Globus pallidus (tissue), 1 donor: ENCODE results near the gene MCRIP2.
A peak's percentile ranks its signal among the peaks of the same experiment; 100 is the strongest.

Experiments used
- DNase-seq: peaks from one replicate; pipeline ENCODE4 v3.0.0-alpha.2; 2015; ENCODE audit warnings: low spot score

The MCRIP2 gene

DNA sequence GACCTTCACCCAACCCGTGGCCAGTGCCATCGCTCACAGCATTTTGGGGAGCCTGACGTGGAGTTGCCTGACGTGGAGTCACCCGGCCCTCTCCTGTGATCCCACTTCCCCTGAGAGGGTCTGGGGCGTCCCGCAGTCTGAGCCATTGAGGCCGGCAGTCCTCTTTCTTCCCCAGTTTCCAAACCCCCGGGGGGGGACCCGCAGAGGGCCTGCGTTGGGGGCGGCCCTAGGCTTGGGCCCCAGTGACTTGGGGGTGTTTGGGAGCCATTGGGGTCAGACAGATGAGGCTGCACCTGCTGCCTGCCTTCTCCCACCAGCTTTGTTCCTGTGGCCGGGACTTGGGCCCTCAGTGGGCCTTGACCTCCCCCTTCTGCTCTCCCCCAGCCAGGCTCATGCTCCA, 28.0 kb downstream of the MCRIP2 start:
- DNase-seq, result no peak

DNA sequence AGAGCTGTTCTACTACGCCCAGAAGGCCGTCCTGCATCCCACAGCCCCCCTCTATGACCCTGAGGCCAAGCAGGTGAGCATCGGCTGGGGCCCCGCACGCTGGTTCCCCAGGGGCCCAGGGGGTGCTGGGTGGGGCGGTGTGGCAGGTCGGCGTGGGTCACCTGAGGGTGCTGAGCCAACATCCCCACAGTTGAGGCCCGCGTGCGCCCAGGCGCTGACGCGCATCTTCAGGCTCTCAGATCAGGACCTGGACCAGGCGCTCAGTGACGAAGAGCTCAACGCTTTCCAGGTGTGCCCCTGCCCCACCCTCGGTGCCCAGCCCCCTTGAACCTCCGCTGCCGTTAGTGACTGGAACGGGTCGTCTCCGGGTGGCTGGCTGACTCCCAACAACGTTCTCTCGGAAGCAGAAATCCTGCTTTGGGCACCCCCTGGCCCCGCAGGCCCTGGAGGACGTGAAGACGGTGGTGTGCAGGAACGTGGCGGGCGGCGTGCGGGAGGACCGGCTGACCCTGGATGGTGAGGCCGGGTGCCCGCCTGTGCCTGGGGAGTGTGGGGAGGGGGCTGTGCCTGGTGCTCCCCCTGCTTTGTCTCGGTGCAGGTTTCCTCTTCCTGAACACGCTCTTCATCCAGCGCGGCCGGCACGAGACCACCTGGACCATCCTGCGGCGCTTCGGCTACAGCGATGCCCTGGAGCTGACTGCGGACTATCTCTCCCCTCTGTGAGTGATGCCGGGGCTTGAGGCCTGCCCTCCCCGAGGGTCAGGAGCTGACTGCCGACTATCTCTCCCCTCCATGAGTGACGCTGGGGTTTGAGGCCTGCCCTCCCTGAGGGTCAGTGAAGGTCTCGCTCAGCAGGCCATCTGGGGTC, 29.1 kb downstream of the MCRIP2 start:
- no peak for DNase-seq

DNA sequence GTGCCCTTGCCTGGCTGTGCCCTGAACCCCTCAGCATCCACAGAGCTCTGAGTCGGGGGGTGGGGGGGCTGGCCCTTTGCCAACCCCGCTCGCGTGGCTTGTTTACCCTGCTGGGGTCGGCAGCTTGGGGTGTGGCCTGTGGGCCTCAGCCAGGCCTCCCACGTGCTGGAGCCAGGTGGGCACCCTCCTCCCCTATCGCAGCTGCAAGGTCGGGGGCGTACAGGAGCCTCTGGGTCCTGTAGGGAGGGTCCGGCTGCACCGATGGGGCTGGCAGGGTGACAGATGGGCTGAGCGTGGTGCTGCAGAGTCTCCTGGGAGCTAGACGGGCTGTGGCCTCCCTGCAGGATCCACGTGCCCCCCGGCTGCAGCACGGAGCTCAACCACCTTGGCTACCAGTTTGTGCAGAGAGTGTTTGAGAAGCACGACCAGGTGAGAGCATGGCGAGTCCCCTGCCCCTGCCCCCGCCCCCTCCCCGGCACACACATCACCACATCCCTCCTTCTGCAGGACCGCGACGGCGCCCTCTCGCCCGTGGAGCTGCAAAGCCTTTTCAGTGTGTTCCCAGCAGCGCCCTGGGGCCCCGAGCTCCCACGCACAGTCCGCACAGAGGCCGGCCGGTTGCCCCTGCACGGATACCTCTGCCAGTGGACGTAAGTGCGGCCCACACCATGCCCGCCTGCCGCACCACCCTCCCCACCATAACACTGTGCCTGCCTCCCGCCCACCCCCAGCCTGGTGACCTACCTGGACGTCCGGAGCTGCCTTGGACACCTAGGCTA, 29.9 kb downstream of the MCRIP2 start:
- DNase-seq, result no peak

DNA sequence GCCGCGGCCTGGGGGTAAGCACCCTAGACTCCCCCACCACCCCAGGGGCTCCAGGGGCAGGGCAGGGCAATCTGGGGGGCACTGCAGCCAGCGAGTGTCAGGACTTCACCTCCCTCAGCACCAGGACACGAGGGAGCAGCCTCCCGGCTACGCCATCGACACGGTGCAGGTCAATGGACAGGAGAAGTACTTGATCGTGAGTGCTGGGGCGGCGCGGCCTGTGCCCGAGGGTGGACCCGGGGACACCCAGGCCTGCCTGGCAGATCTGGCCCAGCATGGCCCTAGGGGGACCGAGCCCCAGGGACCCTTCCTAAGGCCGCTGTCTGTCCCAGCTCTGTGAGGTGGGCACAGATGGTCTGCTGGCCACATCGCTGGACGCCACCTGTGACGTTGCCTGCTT, 30.7 kb downstream of the MCRIP2 start:
- DNase-seq, result no peak

DNA sequence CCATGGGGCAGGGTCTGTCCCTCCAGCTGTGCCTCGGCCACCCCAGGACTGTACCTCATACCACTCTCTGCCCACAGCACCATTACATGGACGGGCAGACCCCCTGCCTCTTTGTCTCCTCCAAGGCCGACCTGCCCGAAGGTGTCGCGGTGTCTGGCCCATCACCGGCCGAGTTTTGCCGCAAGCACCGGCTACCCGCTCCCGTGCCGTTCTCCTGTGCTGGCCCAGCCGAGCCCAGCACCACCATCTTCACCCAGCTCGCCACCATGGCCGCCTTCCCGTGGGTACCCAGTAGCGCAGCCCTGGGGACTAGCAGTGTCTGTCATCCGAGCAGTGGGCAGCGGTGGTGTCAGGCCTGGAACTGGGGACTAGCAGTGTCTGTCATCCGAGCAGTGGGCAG, 31.2 kb downstream of the MCRIP2 start:
- DNase-seq, result no peak

DNA sequence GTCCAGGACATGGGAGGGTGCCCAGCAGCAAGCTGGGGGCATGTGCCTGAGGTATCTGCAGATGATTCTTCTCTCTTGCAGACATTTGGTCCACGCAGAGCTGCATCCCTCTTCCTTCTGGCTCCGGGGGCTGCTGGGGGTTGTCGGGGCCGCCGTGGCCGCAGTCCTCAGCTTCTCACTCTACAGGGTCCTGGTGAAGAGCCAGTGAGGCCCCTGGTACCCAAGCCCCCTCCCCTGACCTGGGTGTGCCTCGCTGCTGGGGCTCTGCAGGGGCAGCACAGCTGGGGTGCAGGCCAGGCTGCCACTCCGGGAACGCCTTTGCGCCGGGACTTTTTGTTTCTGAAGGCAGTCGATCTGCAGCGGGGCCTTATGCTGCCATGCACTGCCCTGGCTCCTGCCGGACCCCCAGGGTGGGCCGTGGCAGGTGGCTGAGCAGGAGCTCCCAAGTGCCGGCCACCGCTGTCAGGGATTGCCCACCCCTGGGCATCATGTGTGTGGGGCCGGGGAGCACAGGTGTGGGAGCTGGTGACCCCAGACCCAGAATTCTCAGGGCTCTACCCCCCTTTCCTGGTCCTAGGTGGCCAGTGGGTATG, 31.9 kb downstream of the MCRIP2 start:
- DNase-seq, result no peak

DNA sequence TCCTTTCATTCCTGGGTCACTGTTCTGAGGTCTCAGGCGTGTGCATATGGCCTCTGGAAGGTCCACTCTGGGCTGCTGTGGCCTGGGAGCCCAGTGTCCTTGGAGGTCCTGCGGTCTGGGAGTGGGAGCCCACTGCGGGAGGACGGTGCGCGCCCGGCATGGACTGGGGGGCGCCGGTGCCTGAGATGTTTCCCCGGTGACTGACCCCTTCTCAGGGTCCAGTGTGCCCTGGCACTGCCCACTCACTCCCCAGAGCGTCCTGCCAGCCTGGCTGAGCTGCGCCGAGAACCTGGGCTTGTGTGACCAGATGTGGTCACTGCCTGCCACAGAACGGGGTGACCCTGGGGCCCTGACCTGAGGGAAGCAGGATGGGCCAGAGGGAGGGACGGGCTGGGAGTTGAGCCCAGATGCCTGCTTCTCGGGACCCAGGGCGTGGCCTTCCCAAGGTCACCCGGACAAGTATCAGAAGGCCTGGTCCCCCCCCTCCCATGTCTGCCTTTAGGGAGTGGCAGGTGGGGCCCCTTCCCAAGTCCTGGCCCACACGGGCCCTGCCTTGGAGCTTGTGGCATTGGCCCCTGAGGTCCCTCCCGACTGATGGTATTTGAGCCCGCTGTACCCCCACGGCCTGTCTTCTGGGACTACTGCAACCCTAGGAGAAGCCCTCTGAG, 32.7 kb downstream of the MCRIP2 start:
- no peak for DNase-seq

DNA sequence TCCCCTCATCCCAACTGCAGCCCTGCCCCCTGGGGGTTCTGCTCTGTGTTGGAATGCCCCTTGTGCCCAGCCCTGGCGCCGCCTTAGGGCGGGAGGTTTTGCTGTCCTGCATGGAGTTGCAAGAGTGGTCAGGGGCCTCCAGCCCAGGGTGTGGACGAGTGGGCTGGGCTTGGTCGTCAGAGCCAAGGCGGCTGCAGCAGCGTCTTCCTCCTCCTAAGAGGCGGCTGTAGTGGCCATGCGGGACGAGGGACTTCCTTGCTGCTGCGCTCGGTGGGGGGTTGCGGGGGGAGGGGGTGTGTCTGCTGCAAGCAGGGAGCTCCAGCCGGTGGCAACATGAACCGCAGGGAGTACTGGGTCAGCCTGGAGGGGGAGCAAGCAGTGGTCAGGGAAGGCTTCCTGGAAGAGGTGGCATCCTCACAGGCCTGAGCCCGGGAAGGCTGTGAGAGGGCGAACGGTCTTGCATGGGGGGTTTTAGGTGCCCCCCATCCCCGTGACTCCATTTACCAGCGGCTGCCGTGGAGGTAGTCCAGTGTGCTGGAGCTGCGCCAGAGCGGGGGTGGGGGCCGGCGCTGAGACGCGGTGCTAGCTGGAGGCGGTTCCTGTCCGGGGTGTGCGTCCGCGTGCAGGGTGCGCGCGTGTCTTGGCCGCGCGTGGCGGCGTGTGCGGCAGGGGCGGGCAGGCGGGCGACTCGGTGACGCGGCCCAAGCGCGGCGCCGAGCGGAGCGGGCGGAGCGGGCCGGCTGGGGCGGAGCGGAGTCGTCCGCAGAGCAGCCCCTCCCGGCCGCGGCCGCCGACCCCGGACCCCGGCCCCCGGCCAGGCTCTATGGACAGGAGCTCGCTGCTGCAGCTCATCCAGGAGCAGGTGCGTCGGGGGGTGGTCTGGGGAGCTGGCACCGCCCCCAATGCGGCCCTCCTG, 33.6 kb downstream of the MCRIP2 start, which contains the start of gene RHBDL1:
Gene RHBDL1, plus strand, starts transcription at position 704 of the 916 bp plus-strand sequence. Its CDS starts 120 bp downstream, at position 824.
- DNase-seq, result no peak

DNA sequence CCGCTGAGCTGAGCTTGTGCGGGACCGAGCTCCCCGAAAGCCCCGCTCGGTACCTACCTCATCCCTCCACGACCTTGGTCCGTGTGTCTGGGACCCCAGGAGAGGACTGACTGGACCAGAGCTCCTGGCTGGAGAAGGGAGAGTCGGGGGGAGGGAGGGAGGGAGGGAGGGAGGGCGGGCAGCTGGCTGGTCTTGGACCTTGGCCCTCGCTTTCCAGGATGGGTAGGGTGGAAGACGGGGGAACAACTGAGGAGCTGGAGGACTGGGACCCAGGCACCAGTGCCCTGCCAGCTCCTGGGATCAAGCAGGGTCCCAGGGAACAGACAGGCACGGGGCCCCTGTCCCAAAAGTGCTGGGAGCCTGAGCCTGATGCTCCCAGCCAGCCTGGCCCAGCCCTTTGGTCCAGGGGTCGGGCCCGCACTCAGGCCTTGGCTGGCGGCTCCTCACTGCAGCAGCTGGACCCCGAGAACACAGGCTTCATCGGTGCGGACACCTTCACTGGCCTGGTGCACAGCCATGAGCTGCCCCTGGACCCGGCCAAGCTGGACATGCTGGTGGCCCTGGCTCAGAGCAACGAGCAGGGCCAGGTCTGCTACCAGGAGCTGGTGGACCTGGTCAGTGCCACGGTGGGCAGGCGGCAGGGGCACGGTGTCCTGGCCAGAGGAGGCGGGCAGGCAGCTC, 34.4 kb downstream of the MCRIP2 start:
- DNase-seq, result no peak

DNA sequence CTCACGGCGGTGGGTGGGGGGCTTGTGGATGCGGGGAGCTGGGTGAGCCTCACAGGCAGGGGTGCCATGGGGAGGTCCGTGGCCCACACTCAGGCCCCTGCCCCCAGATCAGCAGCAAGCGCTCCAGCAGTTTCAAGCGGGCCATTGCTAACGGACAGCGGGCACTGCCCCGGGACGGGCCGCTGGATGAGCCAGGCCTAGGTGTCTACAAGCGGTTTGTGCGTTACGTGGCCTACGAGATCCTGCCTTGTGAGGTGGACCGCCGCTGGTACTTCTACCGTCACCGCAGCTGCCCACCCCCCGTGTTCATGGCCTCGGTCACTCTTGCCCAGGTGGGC, 34.9 kb downstream of the MCRIP2 start:
- no peak for DNase-seq

DNA sequence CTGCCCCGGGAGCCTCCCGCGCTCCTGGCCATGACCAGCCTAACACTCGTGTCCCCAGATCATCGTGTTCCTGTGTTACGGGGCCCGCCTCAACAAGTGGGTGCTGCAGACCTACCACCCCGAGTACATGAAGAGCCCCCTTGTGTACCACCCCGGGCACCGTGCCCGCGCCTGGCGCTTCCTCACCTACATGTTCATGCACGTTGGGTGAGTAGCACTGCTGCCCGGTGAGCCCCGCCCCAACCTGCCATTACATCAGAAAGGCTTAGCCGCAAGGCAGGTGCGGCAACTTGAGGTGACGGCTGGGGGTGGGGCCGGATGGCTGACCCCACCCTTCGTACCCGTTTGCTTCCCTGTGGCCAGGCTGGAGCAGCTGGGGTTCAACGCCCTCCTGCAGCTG, 35.3 kb downstream of the MCRIP2 start:
- DNase-seq, result no peak

DNA sequence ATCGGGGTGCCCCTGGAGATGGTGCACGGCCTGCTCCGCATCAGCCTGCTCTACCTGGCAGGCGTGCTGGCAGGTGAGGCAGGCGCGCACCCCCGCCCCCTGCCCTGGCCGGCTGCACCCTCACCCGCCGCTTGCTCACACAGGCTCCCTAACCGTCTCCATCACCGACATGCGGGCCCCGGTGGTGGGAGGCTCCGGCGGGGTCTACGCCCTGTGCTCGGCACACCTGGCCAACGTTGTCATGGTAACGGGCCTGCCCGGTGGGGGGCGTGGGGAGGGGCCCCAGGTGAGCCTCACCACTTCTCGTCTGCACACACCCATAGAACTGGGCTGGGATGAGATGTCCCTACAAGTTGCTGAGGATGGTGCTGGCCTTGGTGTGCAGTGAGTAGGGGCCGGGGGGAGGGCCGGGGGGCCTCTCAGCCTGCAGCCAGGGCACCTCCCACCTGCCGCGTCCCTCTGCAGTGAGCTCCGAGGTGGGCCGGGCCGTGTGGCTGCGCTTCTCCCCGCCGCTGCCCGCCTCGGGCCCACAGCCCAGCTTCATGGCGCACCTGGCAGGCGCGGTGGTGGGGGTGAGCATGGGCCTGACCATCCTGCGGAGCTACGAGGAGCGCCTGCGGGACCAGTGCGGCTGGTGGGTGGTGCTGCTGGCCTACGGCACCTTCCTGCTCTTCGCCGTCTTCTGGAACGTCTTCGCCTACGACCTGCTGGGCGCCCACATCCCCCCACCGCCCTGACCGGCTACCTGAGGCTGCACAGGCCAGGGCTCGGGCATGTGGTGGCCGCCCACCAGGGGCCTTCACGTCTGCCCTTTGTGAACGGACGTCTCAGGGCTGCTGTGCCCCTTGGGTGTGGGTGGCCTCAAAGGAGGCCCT, 35.9 kb downstream of the MCRIP2 start:
- DNase-seq, result no peak

DNA sequence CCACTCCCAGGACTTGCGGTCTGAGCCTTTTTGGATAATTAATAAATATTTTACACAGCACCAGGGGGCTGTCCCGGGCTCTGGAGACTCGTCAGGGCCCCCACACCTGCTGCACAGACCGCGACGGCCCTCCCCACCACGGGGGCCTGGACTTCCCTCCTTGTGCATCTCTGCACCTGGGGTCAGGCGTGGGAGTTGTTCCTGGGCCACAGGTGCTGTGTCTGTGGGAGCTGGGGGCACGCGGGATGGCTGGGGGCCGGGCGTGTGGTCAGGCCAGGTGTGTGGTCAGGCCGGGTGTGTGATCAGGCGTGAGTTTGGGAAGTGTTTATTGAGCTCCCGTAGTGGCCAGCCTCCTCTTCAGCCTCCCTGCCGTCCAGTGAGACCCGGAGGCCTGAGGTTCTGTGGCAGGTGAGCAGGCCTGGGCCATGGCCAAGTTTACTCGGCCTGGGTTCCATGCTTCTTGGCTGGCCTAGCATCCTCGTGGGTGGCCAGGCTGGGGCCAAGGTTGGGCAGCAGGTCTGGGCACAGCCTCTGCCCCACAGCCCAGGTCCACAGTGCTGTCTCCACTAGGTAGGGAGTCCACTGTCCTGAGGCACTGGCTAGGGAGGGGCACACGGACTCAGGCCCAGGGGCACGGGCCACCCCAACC, 36.7 kb downstream of the MCRIP2 start:
- no peak for DNase-seq

DNA sequence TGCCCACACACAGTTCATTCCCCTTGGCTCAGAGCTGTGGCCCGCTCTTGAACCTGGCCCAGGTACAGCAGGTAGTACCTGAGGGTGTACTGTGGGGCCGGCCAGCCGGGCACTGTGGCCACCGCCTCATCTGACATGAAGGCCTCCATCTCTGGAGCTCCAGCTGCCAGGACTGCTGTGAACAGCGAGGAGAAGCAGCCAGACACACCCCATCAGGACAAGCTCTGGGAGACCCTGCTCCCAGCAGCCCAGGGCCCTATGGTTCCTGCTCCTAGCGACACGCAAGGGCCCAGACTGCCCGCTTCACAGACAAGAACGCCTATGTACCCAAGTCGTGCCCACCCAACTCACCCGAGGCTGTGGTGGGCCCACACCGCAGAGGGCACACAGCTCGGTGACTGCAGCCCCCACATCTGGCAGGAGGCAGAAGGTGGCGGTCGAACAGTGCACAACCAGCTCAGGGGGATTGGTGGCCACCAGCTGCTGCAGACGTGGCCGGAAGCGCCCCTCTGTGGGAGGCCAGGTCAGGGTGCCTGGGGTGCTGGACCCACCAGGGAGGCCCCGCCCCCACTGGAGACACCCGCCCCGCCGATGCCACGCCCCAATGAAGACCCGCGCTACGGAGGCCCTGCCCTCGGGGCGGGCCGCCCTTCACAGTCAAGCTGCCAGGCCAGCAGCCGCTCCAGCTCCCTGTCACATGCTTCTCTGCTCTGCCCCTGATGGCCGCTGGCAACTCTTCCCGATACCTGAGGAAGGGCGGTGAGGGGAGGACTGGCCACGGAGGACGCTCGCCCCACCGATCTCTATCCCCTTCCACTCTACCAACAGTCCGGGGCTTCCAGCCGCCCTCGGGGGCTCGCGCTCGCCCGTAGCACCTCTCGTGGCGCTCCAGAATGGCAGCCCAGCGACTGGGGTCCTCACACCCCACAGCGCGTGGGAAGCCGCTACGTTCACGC, 37.5 kb downstream of the MCRIP2 start:
- peak; percentile 69 for DNase-seq

DNA sequence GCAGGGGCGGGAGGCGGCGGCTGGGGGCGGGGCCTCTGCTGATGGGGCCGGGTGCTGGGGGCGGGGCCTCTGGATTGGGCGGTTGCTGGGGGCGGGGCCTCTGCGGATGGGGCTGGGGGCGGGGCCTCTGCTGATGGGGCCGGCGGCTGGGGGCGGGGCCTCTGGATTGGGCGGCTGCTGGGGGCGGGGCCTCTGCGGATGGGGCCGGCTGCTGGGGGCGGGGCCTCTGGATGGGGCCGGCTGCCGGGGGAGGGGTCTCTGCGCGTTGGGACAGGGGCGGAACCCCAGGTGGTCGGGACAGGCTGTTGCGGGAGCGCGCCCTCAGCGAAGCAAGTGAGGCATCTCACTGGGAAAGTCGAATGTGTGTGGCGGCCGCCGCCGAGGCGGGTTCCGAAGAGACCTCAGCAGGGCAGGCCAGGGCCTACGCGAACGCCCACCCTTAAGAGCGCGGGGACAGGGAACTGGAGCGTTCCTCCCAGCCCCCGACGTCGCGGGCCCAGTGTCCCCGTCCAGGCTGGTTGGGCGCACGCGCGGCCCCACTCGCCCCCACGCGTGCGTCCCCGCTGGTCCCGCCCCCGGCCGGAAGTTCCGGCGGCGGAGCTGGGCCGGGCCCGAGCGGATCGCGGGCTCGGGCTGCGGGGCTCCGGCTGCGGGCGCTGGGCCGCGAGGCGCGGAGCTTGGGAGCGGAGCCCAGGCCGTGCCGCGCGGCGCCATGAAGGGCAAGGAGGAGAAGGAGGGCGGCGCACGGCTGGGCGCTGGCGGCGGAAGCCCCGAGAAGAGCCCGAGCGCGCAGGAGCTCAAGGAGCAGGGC, 38.4 kb downstream of the MCRIP2 start, which contains the start of gene STUB1:
Gene STUB1, plus strand, starts transcription at position 597 of the 811 bp plus-strand sequence. Its CDS starts 116 bp downstream, at position 713.
- DNase-seq, result peak; percentile 85

DNA sequence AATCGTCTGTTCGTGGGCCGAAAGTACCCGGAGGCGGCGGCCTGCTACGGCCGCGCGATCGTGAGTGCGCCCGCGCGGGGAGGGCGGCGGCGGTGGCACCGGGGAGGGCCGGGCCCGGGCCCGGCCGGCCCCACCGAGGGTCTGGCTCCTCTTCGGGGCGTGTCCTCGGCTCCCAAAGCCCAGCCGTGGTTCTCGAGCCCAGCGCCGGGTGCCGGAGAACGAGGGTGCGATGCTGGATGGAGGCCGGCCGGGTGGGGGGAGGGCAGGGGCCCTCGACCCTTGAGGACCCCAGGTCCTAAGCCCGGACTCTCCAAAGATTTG, 39.0 kb downstream of the MCRIP2 start:
- DNase-seq, result no peak
